Suprapubic skin (tissue), 3 donors: ENCODE measurements around the gene POLR1D.

ENCODE experiments used
- EP300 ChIP-seq: sonication (generic); formaldehyde crosslinking; IDR thresholded peaks from one replicate; pipeline ENCODE4 v1.6.1; 2017; ENCODE audit warnings: antibody characterized with exemption
- TF ChIP-seq, protein P1 (sequence below), 2 donors: fragments of 200-600 bp in 1 of 2; fragments of 450-650 bp in 1 of 2; sonication (generic) in 1 of 2; IDR thresholded peaks; one replicate each; pipeline ENCODE4 v1.5.1; 2016 to 2019; ENCODE audit warnings: antibody characterized with exemption in 2 of 2, mild to moderate bottlenecking in 1 of 2, moderate library complexity in 1 of 2

DNA sequence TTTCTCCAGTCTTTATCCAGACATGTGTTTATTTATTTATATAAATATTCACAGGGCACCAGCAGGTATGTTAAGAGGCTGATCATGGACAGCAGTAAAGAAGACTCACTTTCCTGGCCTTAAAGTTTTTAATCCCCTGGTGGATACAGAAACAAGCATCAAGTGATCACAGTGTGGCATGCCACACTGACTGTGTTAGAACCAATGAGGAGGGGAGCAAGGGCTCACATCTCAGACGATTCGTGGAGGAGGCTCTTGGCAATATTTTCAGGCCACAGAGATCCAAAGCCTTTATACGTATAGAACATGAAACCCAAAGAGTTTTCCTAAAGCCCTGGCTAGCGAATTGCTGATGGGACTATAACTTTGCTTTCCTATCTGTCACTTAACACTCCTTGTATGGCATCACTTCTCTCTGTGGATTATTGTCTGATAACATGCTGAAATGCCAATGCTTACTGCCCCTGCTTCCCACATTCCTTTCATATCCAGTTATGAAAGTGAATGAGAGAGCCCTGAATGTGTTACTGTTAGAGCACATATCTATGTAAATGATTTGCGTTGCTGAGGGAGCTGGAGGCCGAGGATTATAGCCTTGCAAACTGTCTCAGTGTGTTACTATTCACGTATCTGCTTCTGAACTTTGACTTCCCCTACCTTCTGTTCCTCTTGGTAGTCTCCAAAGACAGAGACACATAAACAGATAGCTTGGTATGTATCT, 37.6 kb downstream of the POLR1D start:
- TF ChIP-seq, protein P1, sequence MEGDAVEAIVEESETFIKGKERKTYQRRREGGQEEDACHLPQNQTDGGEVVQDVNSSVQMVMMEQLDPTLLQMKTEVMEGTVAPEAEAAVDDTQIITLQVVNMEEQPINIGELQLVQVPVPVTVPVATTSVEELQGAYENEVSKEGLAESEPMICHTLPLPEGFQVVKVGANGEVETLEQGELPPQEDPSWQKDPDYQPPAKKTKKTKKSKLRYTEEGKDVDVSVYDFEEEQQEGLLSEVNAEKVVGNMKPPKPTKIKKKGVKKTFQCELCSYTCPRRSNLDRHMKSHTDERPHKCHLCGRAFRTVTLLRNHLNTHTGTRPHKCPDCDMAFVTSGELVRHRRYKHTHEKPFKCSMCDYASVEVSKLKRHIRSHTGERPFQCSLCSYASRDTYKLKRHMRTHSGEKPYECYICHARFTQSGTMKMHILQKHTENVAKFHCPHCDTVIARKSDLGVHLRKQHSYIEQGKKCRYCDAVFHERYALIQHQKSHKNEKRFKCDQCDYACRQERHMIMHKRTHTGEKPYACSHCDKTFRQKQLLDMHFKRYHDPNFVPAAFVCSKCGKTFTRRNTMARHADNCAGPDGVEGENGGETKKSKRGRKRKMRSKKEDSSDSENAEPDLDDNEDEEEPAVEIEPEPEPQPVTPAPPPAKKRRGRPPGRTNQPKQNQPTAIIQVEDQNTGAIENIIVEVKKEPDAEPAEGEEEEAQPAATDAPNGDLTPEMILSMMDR (IDR thresholded peaks at IDR 0.05): no peak
- TF ChIP-seq EP300: no peak
